ENCODE measurements around the gene PLCH2.

The PLCH2 gene

DNA sequence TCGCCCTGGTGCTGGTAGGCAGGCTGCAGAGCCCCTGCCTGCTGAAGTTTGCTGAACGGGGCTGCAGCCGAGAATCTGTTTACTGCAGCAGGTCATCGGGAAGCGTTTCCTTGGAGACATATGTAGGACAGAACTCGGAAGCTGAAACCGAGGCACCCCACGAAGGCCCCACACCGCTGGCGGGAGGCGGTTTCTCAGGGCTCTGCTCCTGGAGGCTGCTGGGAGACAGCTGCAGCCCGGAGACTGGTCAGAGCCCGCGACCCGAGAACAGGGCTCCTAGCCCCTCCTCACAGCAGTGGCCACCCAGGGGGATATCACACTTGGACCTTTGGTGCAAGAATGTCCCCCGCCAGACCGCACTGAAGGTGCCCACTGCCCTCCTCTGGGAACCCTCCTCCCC lies 12.7 kb upstream of the PLCH2 start:
- no peak for FAIRE-seq

DNA sequence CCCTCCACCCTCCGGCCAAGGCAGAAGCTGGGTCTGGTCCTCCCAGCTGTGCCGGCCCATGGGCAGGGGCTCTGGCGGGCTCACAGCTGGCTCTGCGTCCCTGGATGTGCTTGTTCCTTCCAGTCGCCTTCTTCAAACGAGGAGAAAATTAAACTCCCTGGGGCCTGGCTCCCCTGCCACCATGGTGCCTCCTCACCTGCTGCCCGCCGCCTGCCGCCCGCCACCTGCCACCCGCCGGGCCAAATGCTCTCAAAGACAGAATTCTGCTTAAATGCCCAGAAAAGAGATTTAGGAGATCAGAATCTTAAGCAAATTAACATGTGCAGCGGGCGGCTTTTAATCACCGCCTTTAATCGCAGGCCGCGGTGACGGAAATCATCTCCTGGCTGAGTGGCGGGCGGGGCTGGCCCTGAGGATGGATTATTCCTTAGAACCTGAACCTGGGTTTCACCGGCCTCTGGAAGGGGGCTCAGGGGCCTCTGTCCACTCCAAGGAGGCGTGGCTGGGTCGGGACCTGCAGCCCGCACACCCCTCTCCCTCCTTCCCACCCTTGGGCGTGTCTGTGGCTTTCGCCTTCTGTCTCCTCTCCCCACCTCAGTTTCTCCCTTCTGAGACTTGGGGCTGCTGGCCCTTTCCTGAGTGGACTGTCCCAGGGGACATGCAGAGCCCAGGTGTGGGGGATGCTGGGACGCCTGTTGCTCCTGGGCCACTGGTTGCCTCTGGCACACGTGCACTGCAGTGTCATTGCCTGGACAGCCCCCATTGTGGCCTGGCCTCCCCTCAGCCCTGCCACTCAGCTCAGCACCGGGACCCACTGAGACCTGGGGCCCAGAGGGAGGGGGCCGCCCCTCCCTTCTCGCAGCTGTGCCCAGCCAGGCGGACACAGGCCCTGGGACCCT lies 10.5 kb upstream of the PLCH2 start:
- no peak for FAIRE-seq

DNA sequence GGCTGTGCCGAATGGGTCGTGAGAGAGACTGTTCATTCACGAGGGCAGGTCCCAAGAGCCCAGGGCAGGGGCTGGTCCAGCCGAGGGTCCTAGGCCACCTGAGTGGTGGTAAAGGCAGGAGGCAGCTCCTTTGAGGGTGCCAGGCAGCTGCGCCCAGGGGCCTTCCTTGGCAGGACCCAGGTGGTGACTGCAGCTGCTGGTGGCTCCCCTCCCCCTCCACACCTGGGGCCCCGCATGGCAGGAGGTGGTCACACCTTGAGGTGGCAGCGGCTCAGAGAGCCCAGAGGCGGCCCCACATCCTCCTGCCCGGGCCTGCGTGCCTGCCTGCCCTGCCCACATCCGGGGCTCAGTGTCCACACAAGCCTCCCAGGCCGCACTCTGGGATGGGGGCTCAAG lies 9.8 kb upstream of the PLCH2 start:
- FAIRE-seq, result no peak

DNA sequence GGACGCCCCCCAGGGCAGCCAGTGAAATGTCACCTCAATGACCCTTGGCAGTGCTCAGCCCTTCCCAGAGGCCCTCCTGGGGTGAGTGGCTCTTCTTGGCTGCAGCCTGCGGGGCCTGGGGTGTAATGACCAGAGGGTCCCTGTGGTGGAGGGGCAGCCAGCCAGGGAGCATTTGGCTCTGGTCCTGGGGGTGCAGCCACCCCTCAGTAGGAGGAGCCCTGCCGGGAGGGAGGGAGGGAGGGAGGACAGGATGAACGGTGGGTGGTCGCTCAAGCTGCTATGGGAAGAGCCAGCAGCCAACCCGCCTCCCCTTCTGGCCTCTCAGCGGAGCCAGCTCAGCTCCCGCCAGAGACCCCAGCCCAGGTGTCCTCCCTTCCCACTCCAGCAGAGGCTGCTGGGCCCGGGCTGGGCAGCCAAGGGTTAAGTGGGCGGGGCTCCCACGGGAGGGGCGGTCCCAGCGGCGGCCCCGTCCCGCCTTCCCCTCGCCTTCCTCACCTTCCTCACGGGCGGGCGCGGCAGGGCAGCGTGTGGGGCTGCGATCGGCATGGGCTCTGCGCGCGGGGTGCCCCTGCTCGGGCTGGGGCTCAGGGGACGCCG lies 9.0 kb upstream of the PLCH2 start:
- no peak for FAIRE-seq

DNA sequence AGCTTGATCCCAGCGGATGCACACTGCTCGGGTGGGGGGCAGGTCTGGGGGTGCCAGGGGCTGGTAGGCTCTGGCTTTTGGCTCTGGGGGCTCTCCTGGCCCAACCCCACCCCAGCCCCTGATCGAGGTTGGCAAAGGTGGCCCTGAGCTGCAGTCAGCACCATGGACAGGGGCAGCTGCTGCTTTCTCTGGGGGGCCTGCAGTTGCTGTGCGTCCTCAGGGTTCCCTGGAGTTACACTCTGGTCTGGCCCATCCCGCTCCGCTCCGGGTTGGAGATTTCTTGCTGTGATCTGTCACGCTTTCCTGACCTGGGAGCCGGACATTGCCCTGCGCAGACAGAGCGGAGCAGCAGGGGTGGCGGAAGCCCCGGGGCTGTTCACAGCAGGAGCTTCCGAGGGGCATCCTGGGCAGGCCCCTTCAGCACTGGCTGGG lies 8.0 kb upstream of the PLCH2 start:
- FAIRE-seq, result no peak

DNA sequence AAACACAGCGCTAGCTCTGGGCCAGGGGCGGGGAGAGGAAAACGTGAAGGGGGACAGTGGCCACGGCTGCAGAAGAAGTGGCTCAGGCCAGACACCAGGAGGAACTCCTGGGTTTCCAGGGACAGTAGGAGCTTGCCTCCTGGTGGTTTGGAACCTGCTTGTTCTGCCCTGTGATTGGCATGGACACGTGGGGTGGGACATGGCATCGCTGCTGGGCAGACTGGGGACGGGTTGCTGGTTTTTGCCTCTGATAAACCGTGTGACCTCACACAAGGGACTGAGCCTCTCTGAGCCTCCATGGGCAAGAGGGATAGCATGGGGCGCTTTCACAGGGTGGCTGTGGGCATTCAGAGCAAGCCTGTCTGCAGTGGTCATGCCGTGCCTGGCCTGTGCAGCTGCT lies 7.5 kb upstream of the PLCH2 start:
- FAIRE-seq, result no peak

DNA sequence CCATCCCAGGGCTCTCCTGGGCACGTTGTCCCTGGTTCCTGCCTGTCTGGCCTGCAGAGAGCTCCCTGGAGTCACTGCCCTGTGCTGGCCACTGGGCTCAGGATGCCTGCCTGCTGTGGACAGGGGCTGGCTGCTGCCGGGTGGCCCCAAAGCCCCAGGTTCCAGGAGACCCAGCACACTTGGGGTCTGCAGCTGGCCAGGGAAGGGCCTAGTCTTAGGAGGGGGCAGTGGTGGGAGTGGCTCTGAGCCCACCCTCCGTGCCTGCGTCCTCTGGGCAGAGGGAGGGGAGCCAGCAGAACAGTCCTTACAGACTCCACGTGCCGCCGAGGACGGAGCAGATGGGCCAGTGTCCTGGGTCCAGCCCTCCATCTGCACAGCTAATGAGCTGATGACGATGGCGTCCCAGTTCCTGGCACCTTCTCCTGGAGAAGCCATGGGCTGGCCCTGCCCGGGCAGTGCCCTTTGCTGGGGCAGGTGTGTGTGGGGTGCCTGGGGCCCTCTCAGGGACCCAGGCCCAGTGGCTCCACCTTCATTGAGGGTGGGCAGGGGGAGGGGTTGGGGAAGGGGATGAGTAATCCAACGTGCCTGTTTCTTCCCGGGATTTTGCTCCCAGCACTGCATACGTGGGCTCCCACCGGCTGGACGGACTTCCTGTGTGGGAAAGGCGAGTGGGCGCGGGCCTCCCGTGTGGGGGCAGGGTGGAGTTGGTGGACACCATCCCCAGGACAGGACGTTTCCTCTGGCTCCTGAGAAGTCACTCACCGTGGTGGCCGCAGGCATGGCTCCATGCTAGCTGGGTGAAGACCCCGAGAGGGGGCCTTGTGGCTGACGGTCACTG lies 6.8 kb upstream of the PLCH2 start:
- no peak for FAIRE-seq

DNA sequence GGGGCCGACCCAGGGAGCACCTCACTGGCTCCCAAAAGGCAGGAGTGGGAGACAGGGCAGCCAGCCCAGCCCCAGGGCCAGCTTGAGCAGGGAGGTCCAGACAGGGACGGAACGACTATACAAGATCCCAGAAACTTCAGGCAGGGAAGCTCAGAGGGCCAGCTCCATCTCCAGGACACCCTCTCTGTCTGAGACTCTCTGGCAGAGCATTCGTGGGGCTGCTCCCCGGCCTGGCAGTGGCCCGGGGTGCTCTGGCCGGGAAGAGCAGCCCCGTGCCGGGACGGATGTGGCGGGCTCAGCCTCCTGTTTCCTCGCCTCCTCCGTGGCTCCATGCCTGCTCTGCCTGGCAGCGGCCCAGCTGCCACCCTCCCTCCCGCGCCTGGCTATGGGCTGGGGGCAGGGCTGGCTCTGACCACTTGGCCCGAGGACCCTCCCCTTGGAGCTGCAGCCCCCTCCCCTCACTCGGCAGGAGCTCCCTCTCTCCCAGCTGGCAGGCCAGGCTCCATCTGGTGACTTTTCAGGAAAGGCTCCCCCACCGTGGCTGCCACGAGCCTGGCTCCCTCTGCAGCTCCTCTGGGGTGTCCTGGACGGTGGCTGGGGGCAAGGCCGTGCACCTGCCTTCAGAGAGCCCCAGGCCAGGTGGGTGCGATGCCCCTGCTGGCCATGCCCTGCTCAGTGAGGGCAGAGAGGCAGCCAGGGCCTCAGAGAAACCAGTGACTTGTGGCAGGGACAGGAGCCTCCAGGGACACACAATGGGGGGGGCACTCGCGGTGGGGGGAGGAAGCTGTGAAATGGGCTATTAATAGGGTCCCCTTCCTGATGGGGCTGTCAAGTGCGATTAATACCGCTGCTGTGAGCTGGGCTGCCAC lies 5.6 kb upstream of the PLCH2 start:
- no peak for FAIRE-seq

DNA sequence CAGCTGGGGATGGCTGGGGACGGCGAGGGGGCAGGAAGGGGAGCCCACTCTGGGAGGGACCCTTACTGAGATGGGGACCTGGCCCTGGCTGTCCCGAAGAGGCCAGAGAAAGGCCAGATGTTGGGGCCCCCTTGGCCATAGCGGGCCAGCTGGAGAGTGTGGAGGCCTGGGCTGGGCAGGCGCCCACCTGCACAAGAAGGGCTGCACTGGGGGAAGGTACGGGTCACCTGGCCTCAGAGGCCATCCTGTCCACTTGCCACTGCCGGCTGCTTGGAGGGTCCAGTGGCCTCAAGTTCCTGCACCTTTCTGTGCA lies 5.0 kb upstream of the PLCH2 start:
- no peak for FAIRE-seq

DNA sequence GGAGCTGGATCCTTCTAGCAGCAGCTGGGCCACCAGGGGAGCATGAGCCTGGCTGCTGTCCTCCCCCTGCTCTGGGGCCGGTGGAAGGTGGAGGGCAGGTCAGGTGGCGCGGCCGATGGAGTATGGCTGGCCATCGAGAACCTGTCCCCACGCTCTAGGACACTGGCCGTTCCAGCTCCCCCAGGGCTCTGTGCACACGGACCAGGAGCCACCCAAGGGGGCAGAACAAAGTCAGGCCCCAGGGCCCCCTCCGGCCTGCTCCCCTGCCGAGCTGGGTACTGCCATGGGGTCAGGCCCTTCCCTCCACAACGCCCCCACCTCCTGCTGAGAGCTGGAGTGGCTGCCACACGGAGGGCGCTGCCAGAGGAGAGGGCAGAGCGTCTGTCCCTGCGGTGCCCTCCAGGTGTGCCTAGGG lies 4.5 kb upstream of the PLCH2 start:
- FAIRE-seq, result no peak

DNA sequence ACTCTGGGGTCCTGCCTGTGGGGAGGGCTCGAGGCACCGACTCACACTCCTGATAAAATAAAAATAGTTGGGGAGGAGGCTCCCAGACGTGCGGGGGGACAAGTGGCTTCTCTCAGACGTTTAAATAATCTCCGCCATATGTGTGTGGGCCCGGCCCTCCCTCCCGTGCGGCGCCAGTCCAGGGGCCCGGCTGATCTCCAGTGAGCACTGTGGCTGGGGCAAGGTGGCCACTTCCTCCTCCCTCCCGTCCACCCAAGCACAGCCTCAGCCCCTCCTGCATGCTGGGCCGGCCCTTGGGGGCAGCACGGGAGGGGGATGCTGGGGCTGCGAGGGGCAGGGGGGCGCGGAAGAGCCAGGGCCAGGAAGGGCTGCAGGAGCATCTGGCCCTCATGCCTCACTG lies 4.0 kb upstream of the PLCH2 start:
- no peak for FAIRE-seq

DNA sequence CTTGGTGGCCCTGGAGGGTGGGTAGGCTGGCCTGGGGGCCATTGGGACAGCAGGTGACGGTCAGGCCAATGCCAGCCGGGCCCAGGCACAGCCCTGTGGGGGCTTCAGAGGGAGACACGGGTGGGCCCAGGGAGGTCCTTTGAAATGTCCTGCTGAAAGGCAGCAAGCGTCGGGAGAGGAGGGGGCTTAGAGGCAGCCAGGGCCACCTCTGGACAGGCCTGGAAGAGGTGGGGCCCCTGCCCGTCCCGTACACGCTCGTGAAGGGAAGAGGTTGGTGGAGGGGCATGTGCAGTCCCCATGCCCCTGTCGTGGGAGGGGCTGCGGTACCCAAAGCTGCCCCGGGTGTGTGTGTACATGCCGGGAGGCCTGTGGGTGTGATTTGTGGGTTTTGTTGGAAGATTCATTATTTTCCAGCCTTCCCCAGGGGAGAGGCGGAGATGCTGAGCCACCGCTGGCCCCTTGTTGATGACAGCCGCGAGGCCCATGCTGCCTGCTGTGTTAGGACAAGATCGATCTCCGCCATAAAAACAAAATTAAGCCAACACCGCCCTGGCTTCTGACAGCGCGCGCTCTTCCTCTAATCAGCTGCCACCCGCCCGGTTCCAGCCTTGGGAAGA lies 3.4 kb upstream of the PLCH2 start:
- no peak for FAIRE-seq

DNA sequence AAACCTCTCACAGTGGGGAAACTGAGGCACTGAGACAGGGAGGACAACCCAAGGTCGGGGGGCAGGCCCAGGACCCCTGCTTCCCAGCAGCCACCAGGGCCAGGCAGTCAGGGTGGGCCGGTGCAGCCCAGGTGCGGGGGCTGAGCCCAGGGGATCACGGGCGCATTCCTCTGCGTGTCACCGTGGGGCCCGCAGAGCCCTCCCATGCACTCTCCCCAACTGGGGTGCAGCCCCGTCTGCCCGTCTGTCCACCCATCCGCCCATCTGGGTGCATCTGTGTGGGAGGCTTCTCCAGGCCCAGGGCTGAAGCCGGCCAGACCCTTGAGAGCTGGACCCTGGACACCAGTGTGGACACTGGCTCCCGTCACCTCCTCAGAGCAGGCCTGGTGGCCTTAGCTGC lies 2.9 kb upstream of the PLCH2 start:
- no peak for FAIRE-seq

DNA sequence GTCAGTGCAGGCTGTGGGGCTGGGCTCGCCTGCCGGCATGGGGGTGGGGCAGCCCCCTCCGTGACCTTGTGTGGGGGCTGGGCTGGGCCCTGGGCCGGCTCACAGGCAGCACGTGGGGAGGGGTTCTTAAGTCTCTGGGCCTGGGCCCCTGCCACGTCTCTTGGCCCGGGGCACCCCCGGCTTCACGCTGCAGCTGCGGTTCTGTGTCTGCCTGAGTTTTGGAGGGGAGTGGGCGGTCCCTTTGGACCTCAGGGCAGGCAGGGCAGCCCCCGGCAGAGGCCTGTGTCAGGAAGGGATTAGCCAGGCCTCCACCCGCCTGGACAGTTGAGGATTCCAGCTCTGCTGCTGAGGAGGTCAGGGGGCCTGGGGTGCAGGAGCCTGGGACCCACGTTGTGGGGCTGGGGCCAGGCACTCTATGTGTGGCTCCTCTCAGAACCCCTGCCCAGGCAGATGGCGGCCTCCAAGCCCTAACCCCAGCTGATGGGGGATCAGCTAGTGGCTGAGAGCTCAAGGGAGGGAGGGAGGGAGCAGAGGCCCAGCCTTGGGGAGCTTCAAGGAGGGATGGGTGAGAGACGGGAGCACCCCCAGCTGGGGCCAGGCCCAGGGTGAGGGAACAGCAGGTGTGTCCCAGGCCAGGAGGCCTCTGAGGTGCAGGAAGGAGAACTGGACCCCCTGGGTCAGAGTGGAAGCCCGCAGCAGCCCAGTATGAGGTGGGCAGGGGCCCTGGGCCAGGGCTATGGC lies 1.8 kb upstream of the PLCH2 start:
- no peak for FAIRE-seq

DNA sequence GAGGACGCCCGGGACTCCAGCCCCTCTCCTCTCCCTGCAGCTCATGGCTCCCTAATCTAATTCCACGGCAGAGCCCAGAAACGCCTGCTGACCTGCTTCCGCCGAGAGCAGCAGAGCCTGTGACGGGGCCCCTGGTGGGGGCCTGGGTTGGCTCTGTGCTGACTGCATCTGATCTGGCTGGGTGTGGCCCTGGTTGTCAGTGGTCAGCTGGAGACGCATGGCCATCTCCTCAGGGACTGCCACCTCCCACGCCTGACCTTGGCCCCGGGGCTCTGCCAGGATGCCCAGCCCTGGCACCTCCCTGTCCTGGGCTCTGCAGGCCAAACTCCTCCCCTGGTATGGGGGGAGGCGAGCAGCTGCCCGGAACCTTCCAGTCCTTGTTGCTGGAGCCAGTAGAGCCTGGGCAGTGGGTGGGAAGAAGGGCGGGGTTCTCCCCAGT lies 1.1 kb upstream of the PLCH2 start:
- no peak for FAIRE-seq

DNA sequence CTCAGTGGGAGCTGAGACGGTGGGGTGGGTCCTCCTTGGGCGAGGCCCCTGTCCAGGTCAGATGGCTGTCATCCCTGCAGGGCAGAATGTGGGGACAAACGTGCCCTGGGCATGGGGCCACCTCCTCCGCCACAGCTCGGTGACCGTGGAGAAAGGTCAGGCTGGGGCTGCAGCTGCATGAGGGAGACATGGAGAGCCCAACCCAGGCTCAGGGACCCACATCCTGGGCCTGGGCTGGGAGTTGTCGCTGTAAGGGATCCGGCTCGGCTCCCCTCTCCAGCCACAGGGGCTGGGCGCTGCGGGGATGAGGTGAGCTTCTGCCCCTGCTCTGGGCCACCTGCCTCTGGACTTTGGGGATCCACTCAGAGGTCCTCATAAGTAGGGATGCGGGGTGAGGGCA lies 518 bp upstream of the PLCH2 start:
- FAIRE-seq, result no peak

DNA sequence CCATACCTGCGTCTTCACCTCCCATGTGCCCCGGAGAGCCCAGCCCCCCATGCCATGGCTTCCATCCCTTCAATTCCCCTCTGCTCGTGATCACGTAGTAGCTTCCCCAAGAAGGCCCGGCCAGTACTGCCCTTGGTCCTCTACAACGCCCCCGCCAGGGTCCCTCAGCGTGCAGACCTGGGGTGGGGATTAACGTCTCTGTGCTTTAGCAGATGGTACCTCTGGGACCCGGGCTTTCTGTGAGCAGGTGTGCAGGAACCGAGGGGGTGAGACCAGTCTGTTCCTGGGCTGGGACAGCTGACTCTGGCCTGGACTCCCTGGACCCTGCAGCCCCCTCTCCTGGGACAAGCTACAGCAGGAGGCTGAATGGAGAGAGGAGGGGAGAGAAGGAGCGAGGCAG lies 1.2 kb downstream of the PLCH2 start:
- no peak for FAIRE-seq

DNA sequence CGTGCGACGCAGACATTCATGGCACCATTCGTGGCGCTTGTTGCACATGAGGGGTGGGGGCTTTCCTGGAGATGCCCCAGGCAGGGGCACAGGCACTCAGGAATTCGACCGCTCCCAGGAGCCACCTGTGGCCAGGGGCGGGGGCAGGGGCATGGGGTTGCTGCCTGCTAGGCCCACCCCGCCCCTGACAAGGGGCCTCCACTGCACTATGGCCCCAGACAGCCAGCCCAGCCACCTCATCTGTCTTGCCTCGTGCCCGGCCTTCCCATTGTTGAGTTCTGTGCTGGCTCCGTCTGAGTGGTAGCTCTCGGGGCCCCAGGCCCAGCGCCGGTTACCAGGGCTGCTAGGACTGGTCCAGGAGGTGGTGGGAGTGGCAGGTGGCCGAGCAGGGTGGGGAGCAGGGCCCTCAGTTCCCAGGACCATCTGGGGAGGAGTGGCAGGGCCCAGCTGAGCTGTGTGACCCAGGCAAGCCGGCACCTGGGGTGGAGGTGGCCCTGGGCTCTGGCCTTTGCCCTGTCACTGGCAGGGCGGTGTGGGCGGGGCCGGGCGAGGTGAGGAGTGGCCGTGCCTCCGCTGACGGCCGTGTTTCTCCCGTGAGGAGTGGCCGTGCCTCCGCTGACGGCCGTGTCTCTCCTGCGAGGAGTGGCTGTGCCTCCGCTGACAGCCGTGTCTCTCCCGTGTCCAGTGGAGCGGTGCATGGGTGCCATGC lies 1.9 kb downstream of the PLCH2 start:
- no peak for FAIRE-seq

DNA sequence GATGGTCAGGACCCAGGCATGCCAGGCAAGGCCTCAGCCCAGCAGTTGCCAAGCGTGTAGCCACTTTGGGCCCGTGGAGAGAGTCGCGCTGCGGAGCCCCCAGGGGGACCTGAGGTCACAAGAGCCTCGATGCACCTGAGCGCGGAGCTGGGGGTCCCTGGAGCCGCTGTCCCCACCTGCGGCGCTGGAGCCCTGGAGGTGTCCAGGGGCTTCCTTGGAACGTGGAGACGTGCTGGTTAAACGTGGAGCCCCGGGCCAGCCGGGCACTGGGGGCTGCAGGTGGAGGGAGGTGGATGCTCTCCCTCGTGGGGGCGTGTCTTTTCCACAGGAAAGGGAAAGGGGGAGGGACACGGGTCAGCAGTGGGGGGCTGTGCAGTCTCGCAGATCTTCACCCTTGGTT lies 3.1 kb downstream of the PLCH2 start:
- FAIRE-seq, result no peak

DNA sequence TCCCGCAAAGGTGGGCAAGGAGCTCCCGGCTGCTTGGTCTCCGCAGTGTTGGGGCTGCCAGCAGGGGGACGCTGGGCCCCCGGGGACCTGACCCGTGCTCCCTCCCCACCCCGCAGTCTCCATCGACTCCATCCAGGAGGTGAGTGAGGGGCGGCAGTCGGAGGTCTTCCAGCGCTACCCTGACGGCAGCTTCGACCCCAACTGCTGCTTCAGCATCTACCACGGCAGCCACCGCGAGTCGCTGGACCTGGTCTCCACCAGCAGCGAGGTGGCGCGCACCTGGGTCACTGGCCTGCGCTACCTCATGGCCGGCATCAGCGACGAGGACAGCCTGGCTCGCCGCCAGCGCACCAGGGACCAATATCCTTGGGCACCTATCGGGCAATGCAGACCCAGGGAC lies 3.5 kb downstream of the PLCH2 start:
- no peak for FAIRE-seq
